NAMALWA (cell line): Measurements from ENCODE around the gene CSKMT.
"Not testable (repeated sequence)": the region's sequence is repeated elsewhere in the genome, so short reads cannot be mapped to it uniquely, and the experiment has no call there.

Experiments used
- DNase-seq: peaks from one replicate; pipeline ENCODE4 v3.0.0-alpha.2; 2015; ENCODE audit warnings: low spot score

Gene CSKMT

GRCh38 chr11:62656796-62657429 is 8.2 kb upstream of the CSKMT start:
- DNase-seq: no peak

GRCh38 chr11:62664405-62665074 is 572 bp upstream of the CSKMT start:
- DNase-seq: peak; percentile 84

- peak; percentile 58 for DNase-seq
Observed at GRCh38 chr11:62665599-62666258, 617 bp downstream of the CSKMT start.

GRCh38 chr11:62666259-62666926 is 1.3 kb downstream of the CSKMT start:
- DNase-seq: no peak

- no peak for DNase-seq
Observed at GRCh38 chr11:62667460-62667859, 2.3 kb downstream of the CSKMT start.

GRCh38 chr11:62669420-62670161 is 4.5 kb downstream of the CSKMT start:
- no peak for DNase-seq

GRCh38 chr11:62671236-62671607 is 6.1 kb downstream of the CSKMT start:
- DNase-seq: no peak

- DNase-seq: peak; percentile 90
Observed at GRCh38 chr11:62671608-62672389, 6.7 kb downstream of the CSKMT start, which contains the start of the genes LBHD1 and UQCC3. Gene LBHD1, minus strand, starts transcription at chr11:62672267. Its CDS starts 2,236 bp downstream, at chr11:62670031. Gene UQCC3, plus strand, starts transcription at chr11:62671673. Its CDS starts 73 bp downstream, at chr11:62671746.

GRCh38 chr11:62673196-62673525 is 8.0 kb downstream of the CSKMT start:
- DNase-seq: no peak

GRCh38 chr11:62675415-62675814 is 10.3 kb downstream of the CSKMT start:
- DNase-seq: not testable (repeated sequence)

GRCh38 chr11:62676698-62677097 is 11.6 kb downstream of the CSKMT start:
- DNase-seq: no peak

GRCh38 chr11:62677156-62677555 is 12.0 kb downstream of the CSKMT start:
- DNase-seq: no peak

GRCh38 chr11:62677714-62678113 is 12.6 kb downstream of the CSKMT start:
- no peak for DNase-seq

- no peak for DNase-seq
Observed at GRCh38 chr11:62678433-62678769, 13.3 kb downstream of the CSKMT start.

- peak; percentile 89 for DNase-seq
Observed at GRCh38 chr11:62678770-62679696, 13.9 kb downstream of the CSKMT start, which contains the start of gene UBXN1. Gene UBXN1, minus strand, starts transcription at chr11:62679073. Its CDS starts 150 bp downstream, at chr11:62678923.

GRCh38 chr11:62680825-62681240 is 15.7 kb downstream of the CSKMT start:
- DNase-seq: peak; percentile 88

GRCh38 chr11:62682518-62682917 is 17.4 kb downstream of the CSKMT start:
- DNase-seq: no peak

- DNase-seq: no peak
Observed at GRCh38 chr11:62687508-62688396, 22.6 kb downstream of the CSKMT start.

GRCh38 chr11:62688491-62688890 is 23.4 kb downstream of the CSKMT start:
- no peak for DNase-seq
